Erythroblast (primary cell): ENCODE measurements around the gene MAN1A2.

Experiments
- GATA1 ChIP-seq: IDR thresholded peaks from 2 replicates; pipeline ENCODE4 v1.6.1; 2011; ENCODE audit warnings: low read depth, mild to moderate bottlenecking, control low read depth, low read length, moderate library complexity
- POLR2A ChIP-seq: IDR thresholded peaks from 2 replicates; pipeline ENCODE4 v1.6.1; 2011; ENCODE audit warnings: mild to moderate bottlenecking, low read length

- TF ChIP-seq POLR2A (no peak), GATA1 (no peak)
These were observed 177.4 kb downstream of the MAN1A2 start for GRCh38 chr1:117544509-117545109.
